ENCODE results near the gene COL4A2. TPM values are rescaled to one million over a fixed set of nuclear protein-coding genes. Genes with fewer than 3 reads are reported as not detected.

Gene COL4A2
- total RNA-seq, 6 experiments from 2014 or later, result 8.4 to 65.8 (median 42.5) TPM

DNA sequence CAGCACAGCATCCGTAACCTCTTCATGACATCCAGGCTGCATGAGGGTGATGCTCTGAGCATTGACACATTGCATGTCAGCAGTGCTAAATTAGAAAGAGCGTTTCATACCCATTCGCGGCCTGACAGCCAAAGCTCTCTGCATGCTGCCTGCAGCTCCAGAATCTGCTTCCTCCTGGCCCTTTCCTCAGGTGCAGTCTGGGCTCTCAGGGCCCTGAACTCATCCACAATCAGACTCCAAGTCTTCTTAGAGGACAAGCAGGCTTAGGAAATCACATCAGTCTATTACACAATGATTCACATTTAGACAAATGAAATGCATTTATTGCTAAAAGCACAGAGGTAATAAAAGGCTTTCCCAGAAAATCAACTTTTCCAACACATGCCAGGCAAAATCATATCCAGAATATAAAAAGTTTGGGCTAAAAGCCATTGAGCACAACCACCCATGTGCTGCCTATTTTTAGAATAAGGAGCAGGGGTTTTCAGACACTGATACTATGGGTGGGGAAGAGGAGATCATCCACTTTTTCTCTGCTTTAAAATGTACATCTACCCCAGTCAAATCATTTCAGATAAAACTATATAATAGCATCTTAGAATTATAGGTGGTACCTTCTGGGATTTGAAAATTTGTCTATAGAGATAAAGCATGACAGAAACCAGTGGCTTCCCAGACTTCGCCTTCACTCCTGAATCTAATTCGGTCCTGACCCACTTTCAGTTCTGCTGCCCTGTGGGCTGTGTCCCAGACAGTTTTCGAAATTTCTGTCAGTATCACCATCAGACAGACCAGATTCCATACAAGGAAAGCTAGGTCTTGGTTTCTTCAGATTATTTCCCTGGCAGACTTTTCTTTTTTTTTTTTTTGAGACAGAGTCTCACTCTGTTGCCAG lies 109.3 kb downstream of the COL4A2 start:
- H3K4me3 ChIP-seq, result no peak overlapping the region
- H3K27me3 ChIP-seq, result no peaks in the 10 kb centered on the region
- H3K4me1 ChIP-seq, result peaks cover 0 to 6% (median 0%) of the 10 kb centered on the region in 4 donors
- no peaks in the 10 kb centered on the region for H3K36me3 ChIP-seq
- DNase-seq, result no peak
- intact Hi-C loops (cut with DNase I), result loop anchor here in 1 of 2 donors (10.0 kb wide), 1 partner anchor 192 kb away; no protein-coding TSS in a partner anchor
- 22% methylated on average over 3 of the region's 7 CpGs for WGBS (ENCODE audit: insufficient coverage, low coverage, low lambda C conversion rate, missing lambda C conversion rate)
- ATAC-seq, result peak; percentile 17 to 42 (median 34)
- peak overlapping the region in 2 of 3 donors; percentile 1 to 29 for H3K27ac ChIP-seq
- no peaks in the 10 kb centered on the region for H3K9me3 ChIP-seq
- TF ChIP-seq, protein P1, sequence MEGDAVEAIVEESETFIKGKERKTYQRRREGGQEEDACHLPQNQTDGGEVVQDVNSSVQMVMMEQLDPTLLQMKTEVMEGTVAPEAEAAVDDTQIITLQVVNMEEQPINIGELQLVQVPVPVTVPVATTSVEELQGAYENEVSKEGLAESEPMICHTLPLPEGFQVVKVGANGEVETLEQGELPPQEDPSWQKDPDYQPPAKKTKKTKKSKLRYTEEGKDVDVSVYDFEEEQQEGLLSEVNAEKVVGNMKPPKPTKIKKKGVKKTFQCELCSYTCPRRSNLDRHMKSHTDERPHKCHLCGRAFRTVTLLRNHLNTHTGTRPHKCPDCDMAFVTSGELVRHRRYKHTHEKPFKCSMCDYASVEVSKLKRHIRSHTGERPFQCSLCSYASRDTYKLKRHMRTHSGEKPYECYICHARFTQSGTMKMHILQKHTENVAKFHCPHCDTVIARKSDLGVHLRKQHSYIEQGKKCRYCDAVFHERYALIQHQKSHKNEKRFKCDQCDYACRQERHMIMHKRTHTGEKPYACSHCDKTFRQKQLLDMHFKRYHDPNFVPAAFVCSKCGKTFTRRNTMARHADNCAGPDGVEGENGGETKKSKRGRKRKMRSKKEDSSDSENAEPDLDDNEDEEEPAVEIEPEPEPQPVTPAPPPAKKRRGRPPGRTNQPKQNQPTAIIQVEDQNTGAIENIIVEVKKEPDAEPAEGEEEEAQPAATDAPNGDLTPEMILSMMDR (IDR thresholded peaks at IDR 0.05), result no peak
- TF ChIP-seq POLR2A (IDR thresholded peaks at IDR 0.05), result no peak

DNA sequence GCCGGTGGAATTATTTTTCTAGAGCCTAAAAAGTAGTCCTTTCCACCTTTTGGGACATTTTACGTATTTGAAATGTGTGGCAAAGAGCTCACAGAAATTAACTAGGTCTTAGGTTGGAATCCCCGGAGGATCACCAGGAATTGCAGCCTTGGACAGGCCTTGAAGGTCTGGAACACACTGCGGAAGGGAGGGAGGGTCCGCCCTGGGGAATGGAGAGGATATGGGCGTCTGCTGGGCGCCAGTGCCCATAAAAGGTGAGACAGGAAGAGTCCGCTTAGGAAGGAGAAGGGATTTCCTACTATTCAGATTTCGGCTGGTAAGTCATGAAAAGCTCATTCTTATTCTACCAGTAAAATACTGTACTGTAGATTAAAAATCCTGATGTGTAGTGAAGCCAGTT lies 111.9 kb downstream of the COL4A2 start:
- Histone ChIP-seq H3K4me1 (no peaks in the 10 kb centered on the region), H3K27ac (no peak overlapping the region), H3K9me3 (no peaks in the 10 kb centered on the region), H3K4me3 (no peak overlapping the region), H3K36me3 (no peaks in the 10 kb centered on the region), H3K27me3 (no peaks in the 10 kb centered on the region)
- whole genome bisulfite sequencing (ENCODE audit: insufficient coverage, low coverage, low lambda C conversion rate, missing lambda C conversion rate), result 75% methylated on average over 9 of the region's 9 CpGs
- intact Hi-C loops (cut with DNase I), result loop anchor here in 1 of 2 donors (10.0 kb wide), 1 partner anchor 194 kb away; no protein-coding TSS in a partner anchor
- ATAC-seq, result peak; percentile 42 to 65 (median 46)
- TF ChIP-seq, protein P1 (IDR thresholded peaks at IDR 0.05), result no peak
- TF ChIP-seq POLR2A (IDR thresholded peaks at IDR 0.05), result no peak
- no peak for DNase-seq

DNA sequence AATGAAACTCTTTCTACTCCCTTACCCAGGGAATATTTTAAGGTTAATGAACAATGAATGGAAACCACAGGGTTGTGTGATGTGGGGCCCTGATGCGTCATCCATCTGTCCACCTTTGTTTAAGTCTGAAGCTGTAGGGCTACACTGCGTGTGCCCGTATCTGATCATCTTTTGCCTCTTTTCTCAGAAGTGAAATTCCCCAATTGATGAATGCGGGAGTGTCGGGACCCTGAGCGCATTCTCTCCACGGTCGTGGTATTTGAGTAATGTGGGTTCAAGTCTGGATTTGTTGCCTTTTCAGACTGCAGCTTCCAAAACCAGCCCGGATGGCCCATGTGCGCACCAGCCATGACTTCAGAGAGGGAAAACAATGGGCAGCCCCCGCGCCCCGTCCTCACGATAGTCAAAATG lies 112.3 kb downstream of the COL4A2 start:
- no peak overlapping the region for H3K4me3 ChIP-seq
- H3K4me1 ChIP-seq, result no peaks in the 10 kb centered on the region
- H3K27me3 ChIP-seq, result no peaks in the 10 kb centered on the region
- no peak for ATAC-seq
- H3K9me3 ChIP-seq, result no peaks in the 10 kb centered on the region
- no peak for TF ChIP-seq POLR2A (IDR thresholded peaks at IDR 0.05)
- TF ChIP-seq, protein P1 (IDR thresholded peaks at IDR 0.05), result no peak
- no peak for DNase-seq
- WGBS (ENCODE audit: insufficient coverage, low coverage, low lambda C conversion rate, missing lambda C conversion rate), result 80% methylated on average over 8 of the region's 14 CpGs
- no peaks in the 10 kb centered on the region for H3K36me3 ChIP-seq
- intact Hi-C loops (cut with DNase I), result loop anchor here in 1 of 2 donors (10.0 kb wide), 1 partner anchor 195 kb away; no protein-coding TSS in a partner anchor
- no peak overlapping the region for H3K27ac ChIP-seq

DNA sequence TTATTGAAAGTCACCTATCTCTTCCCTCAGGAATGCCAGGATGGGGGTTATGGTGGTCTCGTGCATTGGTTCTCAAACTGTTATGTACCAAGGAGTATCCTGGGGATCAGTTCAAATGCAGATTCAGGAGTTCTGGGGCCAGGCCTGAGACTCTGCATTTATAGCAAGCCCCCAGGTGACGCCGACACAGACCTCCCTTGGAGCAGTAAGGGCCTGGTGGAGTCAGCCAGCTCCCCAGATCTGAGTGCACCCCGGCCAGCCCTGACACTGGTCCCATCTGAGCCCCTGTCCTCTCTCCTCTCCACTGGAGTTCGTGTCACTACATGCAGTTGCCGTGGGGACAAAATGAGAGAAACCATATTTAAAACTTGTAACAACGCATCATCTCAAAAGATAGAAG lies 112.9 kb downstream of the COL4A2 start:
- H3K36me3 ChIP-seq, result no peaks in the 10 kb centered on the region
- WGBS (ENCODE audit: insufficient coverage, low coverage, low lambda C conversion rate, missing lambda C conversion rate), result 78% methylated on average over 7 of the region's 7 CpGs
- H3K4me3 ChIP-seq, result no peak overlapping the region
- intact Hi-C loops (cut with DNase I), result loop anchor here in 1 of 2 donors (10.0 kb wide), 1 partner anchor 195 kb away; no protein-coding TSS in a partner anchor
- H3K4me1 ChIP-seq, result no peaks in the 10 kb centered on the region
- DNase-seq (no peak), ATAC-seq (no peak)
- TF ChIP-seq, protein P1 (IDR thresholded peaks at IDR 0.05), result no peak
- no peak for TF ChIP-seq POLR2A (IDR thresholded peaks at IDR 0.05)
- no peaks in the 10 kb centered on the region for H3K9me3 ChIP-seq
- H3K27ac ChIP-seq, result no peak overlapping the region
- H3K27me3 ChIP-seq, result no peaks in the 10 kb centered on the region

All from right lobe of liver (tissue), 6 donors.